Endothelial cell of umbilical vein (primary cell): ENCODE measurements around the gene TIMP1. TPM values are rescaled to one million over a fixed set of nuclear protein-coding genes. Genes with fewer than 3 reads are reported as not detected.

Experiments
- BruUV-seq: library from RNA; stranded (reverse); fragments of 400-500 nt; replicated peaks from 2 replicates; lab custom pipeline; 2021; lab: Mats Ljungman, UMichigan
- CTCF ChIA-PET: fragments of 300-600, 350-600 bp; sonication (Branson Sonifier 250); formaldehyde crosslinking; loops from one replicate; lab custom pipeline; 2021; ENCODE audit warnings: antibody characterized with exemption, inconsistent platforms; lab: Charles Lee
- POLR2A ChIA-PET: fragments of 300-600, 350-600 bp; sonication (Branson Sonifier 250); formaldehyde crosslinking; loops from one replicate; lab custom pipeline; 2021; ENCODE audit warnings: antibody characterized with exemption, inconsistent platforms; lab: Charles Lee
- DNase-seq: peaks from one replicate; pipeline ENCODE4 v3.0.0-alpha.2; 2011; ENCODE audit warnings: low read depth, low spot score
- FAIRE-seq: peaks from 2 replicates; lab custom pipeline; 2011; peaks lifted over from hg19 to GRCh38; lab: Jason Lieb, UNC
- H2AFZ ChIP-seq: 2 replicates; pipeline ENCODE4 v1.6.0; 2012; ENCODE audit warnings: low read depth, low read length, control low read depth, inconsistent platforms
- H3K27ac ChIP-seq: 2 replicates; pipeline ENCODE4 v1.5.1; 2011; ENCODE audit warnings: low read depth, mild to moderate bottlenecking, control low read depth, low read length, moderate library complexity; ENCODE audit not compliant: insufficient read depth
- H3K27me3 ChIP-seq, 2 experiments: 2 replicates each; pipeline versions ENCODE4 v1.6.0 to v1.6.1; 2011; ENCODE audit warnings: low read length in 2 of 2, mixed read lengths in 1 of 2; ENCODE audit not compliant: control insufficient read depth in 2 of 2, insufficient read depth in 2 of 2
- H3K36me3 ChIP-seq, 2 experiments: 2 replicates in 1 of 2; 3 replicates in 1 of 2; pipeline ENCODE4 v1.5.1; 2011; ENCODE audit warnings: low read length in 2 of 2, mild to moderate bottlenecking in 1 of 2, moderate library complexity in 1 of 2; ENCODE audit not compliant: control insufficient read depth in 2 of 2, insufficient read depth in 2 of 2; ENCODE audit errors: extremely low read depth in 1 of 2
- H3K4me1 ChIP-seq: 3 replicates; pipeline ENCODE4 v1.5.1; 2011; ENCODE audit warnings: mild to moderate bottlenecking, low read length; ENCODE audit not compliant: control insufficient read depth, insufficient read depth; ENCODE audit errors: extremely low read depth
- H3K4me2 ChIP-seq: 2 replicates; pipeline ENCODE4 v1.6.1; 2011; ENCODE audit warnings: low read length, control low read depth, mixed read lengths; ENCODE audit not compliant: insufficient read depth
- H3K4me3 ChIP-seq, 3 experiments: fragments of 200-600 bp in 1 of 3; sonication (generic), shearing (Covaris generic) in 1 of 3; replicated peaks in 1 of 3; 2 replicates each; pipeline ENCODE4 v1.5.1; 2011 to 2016; ENCODE audit warnings: control low read depth in 3 of 3, low read length in 3 of 3, mild to moderate bottlenecking in 2 of 3, inconsistent platforms in 1 of 3, low read depth in 1 of 3, moderate library complexity in 1 of 3; ENCODE audit not compliant: insufficient read depth in 1 of 3
- H3K79me2 ChIP-seq: 2 replicates; pipeline ENCODE4 v1.6.0; 2012; ENCODE audit warnings: low read length, inconsistent platforms; ENCODE audit not compliant: control insufficient read depth, insufficient read depth
- H3K9ac ChIP-seq: replicated peaks from 2 replicates; pipeline ENCODE3; 2011; ENCODE audit warnings: low read length, control low read depth; ENCODE audit not compliant: insufficient read depth; ENCODE audit errors: extremely low read depth
- H3K9me1 ChIP-seq: replicated peaks from 3 replicates; pipeline ENCODE4 v1.6.0; 2011; ENCODE audit warnings: mild to moderate bottlenecking, low read length; ENCODE audit not compliant: control insufficient read depth, insufficient read depth; ENCODE audit errors: extremely low read depth
- H3K9me3 ChIP-seq: replicated peaks from 2 replicates; pipeline ENCODE4 v1.5.1; 2012; ENCODE audit warnings: low read length, inconsistent platforms; ENCODE audit not compliant: control insufficient read depth, insufficient read depth
- H4K20me1 ChIP-seq: replicated peaks from 2 replicates; pipeline ENCODE3; 2011; ENCODE audit warnings: mild to moderate bottlenecking, low read length; ENCODE audit not compliant: control insufficient read depth, insufficient read depth; ENCODE audit errors: extremely low read depth
- EZH2 ChIP-seq: IDR thresholded peaks from 2 replicates; pipeline ENCODE4 v1.6.1; 2012; ENCODE audit warnings: borderline replicate concordance, low read depth, mild to moderate bottlenecking, moderate library complexity, low read length, inconsistent platforms; ENCODE audit not compliant: severe bottlenecking
- JUN ChIP-seq: IDR thresholded peaks from 2 replicates; pipeline ENCODE4 v1.6.1; 2011; ENCODE audit warnings: borderline replicate concordance, low read depth; ENCODE audit not compliant: insufficient read length, insufficient read depth
- MYC ChIP-seq: IDR thresholded peaks from one replicate; pipeline ENCODE4 v1.6.1; 2011; ENCODE audit warnings: mild to moderate bottlenecking, low read depth, low read length
- dilution Hi-C: fragments of 300-500 bp; cut with MboI; formaldehyde crosslinking; loops from one replicate; pipeline ENCODE4 v1.15.0; 2019; ENCODE audit warnings: low sequenced_read_pairs; ENCODE audit not compliant: extremely low pct_ligation_motif_present
- intact Hi-C: fragments of 100-400 bp; cut with micrococcal nuclease; formaldehyde crosslinking; loops from one replicate; pipeline ENCODE4 v1.10.0; 2022
- polyA plus RNA-seq, 4 experiments: library from polyadenylated mRNA; depleted of rRNA in 3 of 4; stranded (reverse) in 3 of 4; unstranded in 1 of 4; fragments of >200 nt; gene quantifications; 2 replicates each; pipeline versions ENCODE4 v1.2.1 to v1.2.3, GENCODE V29; 2011 to 2012; ENCODE audit warnings: missing spikeins in 1 of 4
- total RNA-seq: library from RNA; stranded (reverse); gene quantifications from 2 replicates; pipeline ENCODE4 v1.2.3, GENCODE V29; 2021

Gene TIMP1
- total and polyA plus RNA-seq, 2 donors (not counting 3 experiments of a cell fraction or from before 2014, with no cell fraction given) = 124 to 277 TPM

GRCh38 chrX:47564438-47565085 lies 17.7 kb upstream of the TIMP1 start:
- dilution Hi-C loops (no loop called here), intact Hi-C loops (loop anchor here (5.0 kb wide), 2 partner anchors 58 to 273 kb away; partner anchors contain the start of gene ZNF81)
- Histone ChIP-seq H3K36me3 (no peaks in the 10 kb centered on the region), H3K9me1 (no peaks in the 10 kb centered on the region), H3K79me2 (peaks cover 19% of the 10 kb centered on the region), H3K27me3 (no peaks in the 10 kb centered on the region), H3K9me3 (no peaks in the 10 kb centered on the region), H3K4me1 (peaks cover 14% of the 10 kb centered on the region), H4K20me1 (no peaks in the 10 kb centered on the region), H3K4me2 (no peak overlapping the region), H3K27ac (no peak overlapping the region), H3K9ac (no peak overlapping the region), H2AFZ (no peak overlapping the region), H3K4me3 (no peak overlapping the region)
- POLR2A ChIA-PET = no interaction called here
- FAIRE-seq = no peak
- CTCF ChIA-PET = interaction anchor here (0.7 to 1.5 kb wide), 2 partner anchors 77 to 79 kb away, joined by 4 to 6 read pairs; no protein-coding TSS in a partner anchor
- DNase-seq = no peak
- TF ChIP-seq MYC (no peak), EZH2 (no peak)
- no TSS peak for BruUV-seq

GRCh38 chrX:47566841-47567240 lies 15.4 kb upstream of the TIMP1 start:
- H3K4me3 ChIP-seq = no peak overlapping the region
- H3K9me3 ChIP-seq = no peaks in the 10 kb centered on the region
- dilution Hi-C loops (no loop called here), intact Hi-C loops (no loop called here)
- TF ChIP-seq JUN = no peak
- H3K9me1 ChIP-seq = no peaks in the 10 kb centered on the region
- no peak for DNase-seq
- peaks cover 11% of the 10 kb centered on the region for H3K4me1 ChIP-seq
- no peak overlapping the region for H3K27ac ChIP-seq
- no peak overlapping the region for H2AFZ ChIP-seq
- H3K27me3 ChIP-seq = no peaks in the 10 kb centered on the region
- FAIRE-seq = no peak
- no TSS peak for BruUV-seq
- H3K9ac ChIP-seq = no peak overlapping the region
- peaks cover 15% of the 10 kb centered on the region for H3K79me2 ChIP-seq
- H4K20me1 ChIP-seq = no peaks in the 10 kb centered on the region
- POLR2A ChIA-PET = no interaction called here
- no peak overlapping the region for H3K4me2 ChIP-seq
- CTCF ChIA-PET = interaction anchor here (1.9 kb wide), 1 partner anchor 77 kb away, joined by 6 read pairs; no protein-coding TSS in a partner anchor
- H3K36me3 ChIP-seq = peaks cover 0 to 6% of the 10 kb centered on the region in 2 experiments
